HepG2 (cell line): ENCODE results near the gene ZPR1. TPM values are rescaled to one million over a fixed set of nuclear protein-coding genes. Genes with fewer than 3 reads are reported as not detected.

Source experiments
- GPN1 ChIP-seq: sonication (generic); formaldehyde crosslinking; IDR thresholded peaks from 2 replicates; pipeline ENCODE4 v1.5.1; 2020; ENCODE audit warnings: missing genetic modification reagents, borderline replicate concordance
- KDM4B ChIP-seq: sonication (generic); formaldehyde crosslinking; IDR thresholded peaks from 2 replicates; pipeline ENCODE4 v1.4.0; 2020; ENCODE audit warnings: missing genetic modification reagents
- SKIL ChIP-seq: sonication (generic); formaldehyde crosslinking; IDR thresholded peaks from 2 replicates; pipeline ENCODE4 v1.8.0; 2022; ENCODE audit warnings: missing genetic modification reagents, mild to moderate bottlenecking, moderate library complexity, borderline replicate concordance
- ZBTB3 ChIP-seq: sonication (generic); formaldehyde crosslinking; IDR thresholded peaks from 2 replicates; pipeline ENCODE4 v1.4.0; 2020; ENCODE audit warnings: low read depth, mild to moderate bottlenecking, moderate library complexity, missing genetic modification reagents, borderline replicate concordance
- ZBTB38 ChIP-seq: sonication (generic); formaldehyde crosslinking; IDR thresholded peaks from 2 replicates; pipeline ENCODE4 v1.5.1; 2020; ENCODE audit warnings: mild to moderate bottlenecking, missing genetic modification reagents
- ZBTB43 ChIP-seq: sonication (generic); formaldehyde crosslinking; conservative IDR thresholded peaks from 2 replicates; pipeline ENCODE4 v1.4.0; 2020; ENCODE audit warnings: missing genetic modification reagents
- ZNF407 ChIP-seq: sonication (generic); formaldehyde crosslinking; IDR thresholded peaks from one replicate; pipeline ENCODE4 v1.5.1; 2020; ENCODE audit warnings: mild to moderate bottlenecking, missing genetic modification reagents; ENCODE audit errors: not compliant biosample characterization
- polyA plus RNA-seq, 8 experiments: library from polyadenylated mRNA; depleted of rRNA in 3 of 8; stranded (reverse) in 7 of 8; unstranded in 1 of 8; fragments of >200 nt; fragmentation: Illumina TruSeq in 4 of 8; extraction: Trizol in 4 of 8; gene quantifications; 2 replicates each; pipeline versions ENCODE4 v1.2.1 to v1.2.3, GENCODE V29; 2011 to 2016; ENCODE audit warnings: low read depth in 4 of 8, missing spikeins in 1 of 8, mixed read lengths in 1 of 8; ENCODE audit not compliant: insufficient read depth in 1 of 8
- total RNA-seq, 5 experiments: library from RNA; depleted of rRNA; stranded (reverse); fragments of >200 nt; fragmentation: Illumina TruSeq; extraction: Trizol; gene quantifications; 2 replicates each; pipeline ENCODE4 v1.2.3, GENCODE V29; 2016; ENCODE audit warnings: low read depth in 1 of 5
- TF ChIP-seq, protein P1 (sequence below): sonication (generic); formaldehyde crosslinking; IDR thresholded peaks from 2 replicates; pipeline ENCODE4 v1.4.0; 2020; ENCODE audit warnings: missing genetic modification reagents
- TF ChIP-seq, protein P2 (sequence below): sonication (generic); formaldehyde crosslinking; IDR thresholded peaks from 2 replicates; pipeline ENCODE4 v1.5.1; 2020; ENCODE audit warnings: missing genetic modification reagents, mild to moderate bottlenecking, borderline replicate concordance

Gene ZPR1
- total and polyA plus RNA-seq, 2 of the 13 experiments (the other 11 are each of a cell fraction or from before 2014, with no cell fraction given): 40.0 to 79.3 TPM

- TF ChIP-seq, protein P1, sequence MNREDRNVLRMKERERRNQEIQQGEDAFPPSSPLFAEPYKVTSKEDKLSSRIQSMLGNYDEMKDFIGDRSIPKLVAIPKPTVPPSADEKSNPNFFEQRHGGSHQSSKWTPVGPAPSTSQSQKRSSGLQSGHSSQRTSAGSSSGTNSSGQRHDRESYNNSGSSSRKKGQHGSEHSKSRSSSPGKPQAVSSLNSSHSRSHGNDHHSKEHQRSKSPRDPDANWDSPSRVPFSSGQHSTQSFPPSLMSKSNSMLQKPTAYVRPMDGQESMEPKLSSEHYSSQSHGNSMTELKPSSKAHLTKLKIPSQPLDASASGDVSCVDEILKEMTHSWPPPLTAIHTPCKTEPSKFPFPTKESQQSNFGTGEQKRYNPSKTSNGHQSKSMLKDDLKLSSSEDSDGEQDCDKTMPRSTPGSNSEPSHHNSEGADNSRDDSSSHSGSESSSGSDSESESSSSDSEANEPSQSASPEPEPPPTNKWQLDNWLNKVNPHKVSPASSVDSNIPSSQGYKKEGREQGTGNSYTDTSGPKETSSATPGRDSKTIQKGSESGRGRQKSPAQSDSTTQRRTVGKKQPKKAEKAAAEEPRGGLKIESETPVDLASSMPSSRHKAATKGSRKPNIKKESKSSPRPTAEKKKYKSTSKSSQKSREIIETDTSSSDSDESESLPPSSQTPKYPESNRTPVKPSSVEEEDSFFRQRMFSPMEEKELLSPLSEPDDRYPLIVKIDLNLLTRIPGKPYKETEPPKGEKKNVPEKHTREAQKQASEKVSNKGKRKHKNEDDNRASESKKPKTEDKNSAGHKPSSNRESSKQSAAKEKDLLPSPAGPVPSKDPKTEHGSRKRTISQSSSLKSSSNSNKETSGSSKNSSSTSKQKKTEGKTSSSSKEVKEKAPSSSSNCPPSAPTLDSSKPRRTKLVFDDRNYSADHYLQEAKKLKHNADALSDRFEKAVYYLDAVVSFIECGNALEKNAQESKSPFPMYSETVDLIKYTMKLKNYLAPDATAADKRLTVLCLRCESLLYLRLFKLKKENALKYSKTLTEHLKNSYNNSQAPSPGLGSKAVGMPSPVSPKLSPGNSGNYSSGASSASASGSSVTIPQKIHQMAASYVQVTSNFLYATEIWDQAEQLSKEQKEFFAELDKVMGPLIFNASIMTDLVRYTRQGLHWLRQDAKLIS (CRISPR knock-in tag): 0 out of 2 replicates have a peak, but pooled peaks have one; percentile 36
- TF ChIP-seq SKIL (CRISPR knock-in tag) (no peak; the same call in 1 of the 2 replicates), GPN1 (no peak), ZBTB38 (CRISPR knock-in tag) (peak; percentile 42; the same call in 1 of the 2 replicates), ZNF407 (CRISPR knock-in tag) (no peak), KDM4B (CRISPR knock-in tag) (peak; percentile 25; the same call in 1 of the 2 replicates), ZBTB43 (CRISPR knock-in tag) (no peak), ZBTB3 (no peak)
- TF ChIP-seq, protein P2, sequence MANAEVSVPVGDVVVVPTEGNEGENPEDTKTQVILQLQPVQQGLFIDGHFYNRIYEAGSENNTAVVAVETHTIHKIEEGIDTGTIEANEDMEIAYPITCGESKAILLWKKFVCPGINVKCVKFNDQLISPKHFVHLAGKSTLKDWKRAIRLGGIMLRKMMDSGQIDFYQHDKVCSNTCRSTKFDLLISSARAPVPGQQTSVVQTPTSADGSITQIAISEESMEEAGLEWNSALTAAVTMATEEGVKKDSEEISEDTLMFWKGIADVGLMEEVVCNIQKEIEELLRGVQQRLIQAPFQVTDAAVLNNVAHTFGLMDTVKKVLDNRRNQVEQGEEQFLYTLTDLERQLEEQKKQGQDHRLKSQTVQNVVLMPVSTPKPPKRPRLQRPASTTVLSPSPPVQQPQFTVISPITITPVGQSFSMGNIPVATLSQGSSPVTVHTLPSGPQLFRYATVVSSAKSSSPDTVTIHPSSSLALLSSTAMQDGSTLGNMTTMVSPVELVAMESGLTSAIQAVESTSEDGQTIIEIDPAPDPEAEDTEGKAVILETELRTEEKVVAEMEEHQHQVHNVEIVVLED: no peak
Measured at GRCh38 chr11:116835791-116836631, 48.2 kb upstream of the ZPR1 start (continued).
